ENCODE data around the gene ARHGEF1. TPM values are rescaled to one million over a fixed set of nuclear protein-coding genes. Genes with fewer than 3 reads are reported as not detected.

The ARHGEF1 gene, protein sequence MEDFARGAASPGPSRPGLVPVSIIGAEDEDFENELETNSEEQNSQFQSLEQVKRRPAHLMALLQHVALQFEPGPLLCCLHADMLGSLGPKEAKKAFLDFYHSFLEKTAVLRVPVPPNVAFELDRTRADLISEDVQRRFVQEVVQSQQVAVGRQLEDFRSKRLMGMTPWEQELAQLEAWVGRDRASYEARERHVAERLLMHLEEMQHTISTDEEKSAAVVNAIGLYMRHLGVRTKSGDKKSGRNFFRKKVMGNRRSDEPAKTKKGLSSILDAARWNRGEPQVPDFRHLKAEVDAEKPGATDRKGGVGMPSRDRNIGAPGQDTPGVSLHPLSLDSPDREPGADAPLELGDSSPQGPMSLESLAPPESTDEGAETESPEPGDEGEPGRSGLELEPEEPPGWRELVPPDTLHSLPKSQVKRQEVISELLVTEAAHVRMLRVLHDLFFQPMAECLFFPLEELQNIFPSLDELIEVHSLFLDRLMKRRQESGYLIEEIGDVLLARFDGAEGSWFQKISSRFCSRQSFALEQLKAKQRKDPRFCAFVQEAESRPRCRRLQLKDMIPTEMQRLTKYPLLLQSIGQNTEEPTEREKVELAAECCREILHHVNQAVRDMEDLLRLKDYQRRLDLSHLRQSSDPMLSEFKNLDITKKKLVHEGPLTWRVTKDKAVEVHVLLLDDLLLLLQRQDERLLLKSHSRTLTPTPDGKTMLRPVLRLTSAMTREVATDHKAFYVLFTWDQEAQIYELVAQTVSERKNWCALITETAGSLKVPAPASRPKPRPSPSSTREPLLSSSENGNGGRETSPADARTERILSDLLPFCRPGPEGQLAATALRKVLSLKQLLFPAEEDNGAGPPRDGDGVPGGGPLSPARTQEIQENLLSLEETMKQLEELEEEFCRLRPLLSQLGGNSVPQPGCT
- total RNA-seq = 70.5 to 105 TPM (median 73.2 TPM) in 3 replicates
- long read RNA-seq, transcript ARHGEF1-203 (29 exons, 3,243 nt) = major isoform, 58 of 142 reads
- long read RNA-seq, transcript ARHGEF1-201 (29 exons, 3,171 nt) = minor isoform, 31 of 142 reads
- long read RNA-seq, partial matches to known transcripts = 20 of 142 reads
- long read RNA-seq, other reads (novel, unspliced or antisense) = 29 of 142 reads

DNA sequence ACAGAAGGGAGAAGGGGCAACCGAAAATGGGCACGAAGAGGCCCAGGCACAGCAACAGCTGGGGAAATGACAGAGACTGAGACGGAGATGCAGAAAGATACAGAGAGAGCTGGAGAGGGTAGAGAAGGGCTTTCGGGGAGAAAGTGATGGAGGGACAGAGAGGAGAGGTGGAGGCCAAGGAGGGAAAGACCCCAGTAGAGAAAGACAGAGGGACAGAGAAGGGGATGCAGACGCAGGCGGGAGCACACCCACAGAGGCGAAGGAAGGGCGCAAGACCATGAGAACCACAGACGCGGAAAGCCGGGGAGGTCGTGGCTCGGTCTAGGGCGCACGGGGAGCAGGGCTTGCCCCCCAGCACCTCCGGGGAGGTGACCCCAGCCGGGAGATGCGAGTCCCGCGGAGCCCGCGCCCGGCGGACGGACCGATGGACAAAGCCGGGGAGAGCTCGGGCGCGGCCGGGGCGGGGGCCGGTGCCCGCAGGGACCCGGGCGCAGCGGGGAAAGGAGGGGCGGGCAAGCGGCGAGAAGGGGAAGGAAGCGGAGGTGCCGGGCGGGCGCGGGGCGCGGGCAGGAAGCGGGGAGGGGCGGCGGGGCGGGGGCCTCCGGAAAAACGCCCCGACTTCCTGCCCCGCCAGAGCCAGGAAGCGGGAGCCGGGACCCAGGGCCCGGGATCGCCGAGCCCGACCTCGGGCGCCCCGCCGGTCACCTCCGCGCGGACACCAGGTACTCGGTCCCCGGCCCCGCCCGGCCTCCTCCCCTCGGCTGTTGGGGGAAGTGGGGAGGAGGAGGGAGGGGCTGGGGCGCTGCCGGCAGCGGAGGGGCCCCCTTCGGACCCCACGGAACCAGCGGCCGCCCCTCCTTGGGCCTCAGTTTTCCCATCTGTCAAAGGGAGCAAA is at the start of gene ARHGEF1:
TSS of gene ARHGEF1 (plus strand) at position 617 of the 895 bp plus-strand sequence. CDS start 4,899 bp downstream, outside the sequence.
- TF ChIP-seq, protein P1, sequence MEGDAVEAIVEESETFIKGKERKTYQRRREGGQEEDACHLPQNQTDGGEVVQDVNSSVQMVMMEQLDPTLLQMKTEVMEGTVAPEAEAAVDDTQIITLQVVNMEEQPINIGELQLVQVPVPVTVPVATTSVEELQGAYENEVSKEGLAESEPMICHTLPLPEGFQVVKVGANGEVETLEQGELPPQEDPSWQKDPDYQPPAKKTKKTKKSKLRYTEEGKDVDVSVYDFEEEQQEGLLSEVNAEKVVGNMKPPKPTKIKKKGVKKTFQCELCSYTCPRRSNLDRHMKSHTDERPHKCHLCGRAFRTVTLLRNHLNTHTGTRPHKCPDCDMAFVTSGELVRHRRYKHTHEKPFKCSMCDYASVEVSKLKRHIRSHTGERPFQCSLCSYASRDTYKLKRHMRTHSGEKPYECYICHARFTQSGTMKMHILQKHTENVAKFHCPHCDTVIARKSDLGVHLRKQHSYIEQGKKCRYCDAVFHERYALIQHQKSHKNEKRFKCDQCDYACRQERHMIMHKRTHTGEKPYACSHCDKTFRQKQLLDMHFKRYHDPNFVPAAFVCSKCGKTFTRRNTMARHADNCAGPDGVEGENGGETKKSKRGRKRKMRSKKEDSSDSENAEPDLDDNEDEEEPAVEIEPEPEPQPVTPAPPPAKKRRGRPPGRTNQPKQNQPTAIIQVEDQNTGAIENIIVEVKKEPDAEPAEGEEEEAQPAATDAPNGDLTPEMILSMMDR (IDR thresholded peaks at IDR 0.05) = no peak
- Mint-ChIP-seq H3K4me1 (ENCODE audit: low read depth) (peaks cover 33% of the 10 kb centered on the region), H3K27ac (ENCODE audit: unreplicated experiment) (peak within 1 kb of the TSS; percentile 94), H3K36me3 (ENCODE audit: low read depth) (no peaks in the 10 kb centered on the region), H3K4me3 (ENCODE audit: unreplicated experiment) (peak within 1 kb of the TSS; percentile 95), H3K9me3 (ENCODE audit: low read depth) (no peaks in the 10 kb centered on the region), H3K27me3 (ENCODE audit: low read depth) (no peaks in the 10 kb centered on the region)
- DNase-seq (ENCODE audit: low spot score) = no peak

DNA sequence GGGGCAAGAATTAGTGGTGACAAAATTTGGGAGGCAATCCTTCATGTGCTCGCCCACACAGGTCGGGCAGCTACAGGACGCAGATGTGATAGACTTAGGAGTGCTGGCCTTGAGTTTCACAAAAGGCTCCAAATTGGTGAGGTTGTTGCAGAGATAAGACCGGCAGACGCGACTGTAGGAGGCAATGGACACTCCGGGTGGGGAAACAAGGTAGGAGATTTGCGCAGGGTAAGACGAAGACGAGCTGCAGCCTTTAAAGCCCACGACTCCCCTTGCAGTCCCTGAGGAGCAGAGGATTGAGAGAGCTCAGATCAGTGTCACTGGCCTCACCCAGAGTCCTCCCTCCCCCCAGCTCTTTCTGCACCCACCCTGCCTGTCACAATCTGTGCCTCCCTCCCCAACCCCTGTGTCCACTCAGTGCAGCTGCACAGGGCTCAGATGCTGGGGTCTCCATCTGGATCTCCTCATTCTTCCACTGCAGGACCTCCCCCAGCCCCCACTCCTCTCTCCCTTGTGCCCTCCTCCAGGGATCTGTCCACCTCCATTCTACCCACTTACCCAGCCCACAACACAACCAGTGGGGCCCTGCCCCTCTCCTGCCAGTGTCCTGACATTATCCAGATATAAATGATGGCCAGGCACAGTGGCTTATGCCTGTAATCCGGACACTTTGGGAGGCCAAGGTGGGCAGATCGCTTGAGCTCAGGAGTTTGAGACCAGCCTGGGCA is 44.8 kb upstream of the ARHGEF1 start:
- DNase-seq (ENCODE audit: low spot score) = no peak
- no peaks in the 10 kb centered on the region for H3K9me3 Mint-ChIP-seq (ENCODE audit: low read depth)
- no peaks in the 10 kb centered on the region for H3K36me3 Mint-ChIP-seq (ENCODE audit: low read depth)
- H3K4me1 Mint-ChIP-seq (ENCODE audit: low read depth) = no peaks in the 10 kb centered on the region
- H3K27me3 Mint-ChIP-seq (ENCODE audit: low read depth) = peaks cover 50% of the 10 kb centered on the region
- TF ChIP-seq, protein P1 (IDR thresholded peaks at IDR 0.05) = no peak
- no peak overlapping the region for H3K4me3 Mint-ChIP-seq (ENCODE audit: unreplicated experiment)
- H3K27ac Mint-ChIP-seq (ENCODE audit: unreplicated experiment) = no peak overlapping the region

DNA sequence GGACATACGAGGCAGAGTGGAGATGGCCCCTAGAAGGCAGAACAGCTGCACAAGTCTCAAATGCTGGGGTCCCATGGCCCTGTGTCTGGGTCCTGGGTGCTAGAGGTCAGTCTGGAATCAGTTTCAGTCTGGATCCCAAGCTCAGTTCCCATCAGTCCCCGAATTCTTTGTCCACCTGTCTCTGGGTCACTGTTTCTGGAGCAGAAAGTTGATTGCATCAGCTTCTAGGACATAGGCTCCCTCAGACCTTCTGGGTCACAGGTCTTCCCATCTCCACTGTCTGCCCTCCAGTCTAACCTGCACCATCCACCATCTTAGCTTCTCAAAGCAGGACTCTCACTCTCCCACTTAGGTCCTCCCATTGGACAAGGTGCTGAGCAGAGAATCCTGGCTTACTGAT is 43.8 kb upstream of the ARHGEF1 start:
- no peaks in the 10 kb centered on the region for H3K36me3 Mint-ChIP-seq (ENCODE audit: low read depth)
- DNase-seq (ENCODE audit: low spot score) = no peak
- peaks cover 59% of the 10 kb centered on the region for H3K27me3 Mint-ChIP-seq (ENCODE audit: low read depth)
- TF ChIP-seq, protein P1 (IDR thresholded peaks at IDR 0.05) = no peak
- H3K27ac Mint-ChIP-seq (ENCODE audit: unreplicated experiment) = no peak overlapping the region
- H3K4me1 Mint-ChIP-seq (ENCODE audit: low read depth) = no peaks in the 10 kb centered on the region
- H3K4me3 Mint-ChIP-seq (ENCODE audit: unreplicated experiment) = no peak overlapping the region
- peaks cover 1% of the 10 kb centered on the region for H3K9me3 Mint-ChIP-seq (ENCODE audit: low read depth)

DNA sequence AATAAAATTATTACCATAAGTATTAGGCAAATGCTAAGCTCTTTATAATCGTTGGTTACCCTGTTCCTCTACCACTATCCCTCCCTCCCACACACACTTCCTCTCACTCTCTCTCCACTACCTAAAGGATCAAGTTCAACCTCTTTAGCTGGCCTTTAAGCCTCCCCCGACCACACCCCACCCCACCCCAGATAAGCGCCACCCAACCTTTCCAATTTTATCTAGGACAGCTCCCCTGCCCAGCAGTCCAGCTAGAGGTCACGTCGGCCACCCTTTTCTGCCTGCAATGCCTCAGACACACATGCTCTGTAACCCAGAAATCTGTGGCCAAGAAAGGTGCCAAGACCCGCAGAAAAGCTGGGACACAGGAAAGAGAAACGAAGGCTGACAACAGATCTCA is 39.6 kb upstream of the ARHGEF1 start:
- Mint-ChIP-seq H3K4me3 (ENCODE audit: unreplicated experiment) (no peak overlapping the region), H3K27ac (ENCODE audit: unreplicated experiment) (no peak overlapping the region), H3K36me3 (ENCODE audit: low read depth) (no peaks in the 10 kb centered on the region), H3K9me3 (ENCODE audit: low read depth) (peaks cover 3% of the 10 kb centered on the region), H3K4me1 (ENCODE audit: low read depth) (no peaks in the 10 kb centered on the region), H3K27me3 (ENCODE audit: low read depth) (peaks cover 35% of the 10 kb centered on the region)
- TF ChIP-seq, protein P1 (IDR thresholded peaks at IDR 0.05) = no peak
- DNase-seq (ENCODE audit: low spot score) = no peak
